Glutamatergic neuron (in vitro differentiated cells): ENCODE measurements around the gene MSH4. TPM values are rescaled to one million over a fixed set of nuclear protein-coding genes. Genes with fewer than 3 reads are reported as not detected.
A peak's percentile ranks its signal among the peaks of the same experiment; 100 is the strongest.
"Not testable (repeated sequence)": the region's sequence is repeated elsewhere in the genome, so short reads cannot be mapped to it uniquely, and the experiment has no call there.

Experiments
- DNase-seq: peaks from one replicate; pipeline ENCODE4 v3.0.0; 2022
- H3K27ac Mint-ChIP-seq: one replicate; pipeline ENCODE4 v1.8.0; 2020; ENCODE audit warnings: mild to moderate bottlenecking, mixed read lengths, inconsistent platforms; ENCODE audit not compliant: unreplicated experiment
- H3K27me3 Mint-ChIP-seq: one replicate; pipeline ENCODE4 v1.8.0; 2020; ENCODE audit warnings: mild to moderate bottlenecking, moderate library complexity, mixed read lengths, inconsistent platforms; ENCODE audit not compliant: unreplicated experiment
- H3K36me3 Mint-ChIP-seq: one replicate; pipeline ENCODE4 v1.8.0; 2020; ENCODE audit warnings: mild to moderate bottlenecking, mixed read lengths, inconsistent platforms; ENCODE audit not compliant: unreplicated experiment
- H3K4me1 Mint-ChIP-seq: one replicate; pipeline ENCODE4 v1.8.0; 2020; ENCODE audit warnings: mild to moderate bottlenecking, low read depth, mixed read lengths, inconsistent platforms; ENCODE audit not compliant: unreplicated experiment
- H3K4me3 Mint-ChIP-seq: one replicate; pipeline ENCODE4 v1.8.0; 2020; ENCODE audit warnings: mild to moderate bottlenecking, mixed read lengths, inconsistent platforms; ENCODE audit not compliant: unreplicated experiment
- H3K9me3 Mint-ChIP-seq: one replicate; pipeline ENCODE4 v1.8.0; 2020; ENCODE audit warnings: mild to moderate bottlenecking, moderate library complexity, mixed read lengths, inconsistent platforms; ENCODE audit not compliant: unreplicated experiment
- CTCF ChIP-seq: fragments of 200-600 bp; sonication (generic); IDR thresholded peaks from one replicate; pipeline ENCODE4 v1.5.0; 2021; ENCODE audit not compliant: partially characterized antibody, unreplicated experiment
- total RNA-seq: library from RNA; stranded (reverse); fragmentation: NEBNext Ultra II Directional; extraction: Animal tissue kit (Norgen Biotek cat#: 25700); gene quantifications from one replicate; pipeline ENCODE4 v1.2.1, GENCODE V29; 2021; ENCODE audit not compliant: unreplicated experiment

MSH4 gene
- total RNA-seq, 1 donor from 2014 or later, result 0.20 TPM

DNA sequence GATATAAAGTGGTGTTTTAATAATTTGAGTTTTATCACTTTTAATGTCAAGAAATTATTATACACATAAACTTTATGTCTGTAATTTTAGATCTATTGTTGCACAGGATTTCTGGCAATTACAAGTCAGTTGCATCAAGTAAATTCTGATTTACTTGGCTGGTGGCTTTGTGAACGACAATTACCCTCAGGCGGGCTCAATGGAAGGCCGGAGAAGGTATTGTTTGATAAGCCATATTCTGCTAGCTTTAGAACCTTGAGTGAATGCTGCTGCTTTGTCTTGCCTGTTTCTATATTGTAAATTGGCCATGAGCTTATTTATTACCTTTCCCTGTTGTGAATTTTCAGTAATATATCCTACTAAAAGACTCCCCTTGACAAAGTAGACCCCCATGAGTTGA lies 4.6 kb upstream of the MSH4 start:
- H3K9me3 Mint-ChIP-seq, result no peaks in the 10 kb centered on the region
- H3K36me3 Mint-ChIP-seq, result no peaks in the 10 kb centered on the region
- TF ChIP-seq CTCF, result no peak
- no peak for DNase-seq
- no peak overlapping the region for H3K27ac Mint-ChIP-seq
- no peak overlapping the region for H3K4me3 Mint-ChIP-seq
- no peaks in the 10 kb centered on the region for H3K27me3 Mint-ChIP-seq
- H3K4me1 Mint-ChIP-seq, result peaks cover 13% of the 10 kb centered on the region

DNA sequence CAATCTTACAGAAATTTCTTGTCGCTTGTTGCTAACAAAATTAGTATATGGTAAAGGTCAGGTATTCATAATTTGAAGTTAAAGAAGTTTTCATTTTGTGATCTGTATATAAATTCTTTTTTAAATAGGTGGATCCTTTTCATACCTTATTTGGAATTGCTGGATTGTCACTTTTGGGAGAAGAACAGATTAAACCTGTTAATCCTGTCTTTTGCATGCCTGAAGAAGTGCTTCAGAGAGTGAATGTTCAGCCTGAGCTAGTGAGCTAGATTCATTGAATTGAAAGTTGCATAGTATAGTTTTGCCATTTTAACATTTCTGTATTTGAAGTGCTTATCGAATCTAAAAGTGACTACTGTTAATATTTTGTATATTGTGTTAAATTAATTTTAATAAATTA lies 2.3 kb upstream of the MSH4 start:
- no peaks in the 10 kb centered on the region for H3K9me3 Mint-ChIP-seq

DNA sequence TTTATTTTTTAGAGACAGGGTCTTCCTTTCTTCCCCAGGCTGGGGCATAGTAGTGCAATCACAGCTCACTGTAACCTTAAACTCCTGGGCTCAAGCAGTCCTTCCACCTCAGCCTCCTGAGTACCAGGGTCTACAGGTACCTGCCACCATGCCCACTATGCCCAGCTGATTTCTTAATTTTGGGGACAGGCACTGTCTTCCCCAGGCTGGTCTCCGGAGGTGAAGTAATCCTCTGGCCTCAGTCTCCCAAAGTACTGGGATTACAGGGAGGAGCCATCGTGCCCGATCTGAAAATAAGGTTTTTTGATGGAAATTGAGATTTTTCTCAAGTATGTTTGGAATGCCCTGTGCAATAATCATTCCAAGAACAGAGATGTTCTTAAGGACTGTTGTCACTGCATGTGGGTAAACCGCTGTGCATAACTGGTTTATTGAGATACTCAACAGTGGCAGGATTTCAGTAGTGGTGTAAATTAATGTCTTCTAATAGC lies 934 bp upstream of the MSH4 start:
- Mint-ChIP-seq H3K4me3 (no peak overlapping the region), H3K4me1 (no peaks in the 10 kb centered on the region), H3K27me3 (no peaks in the 10 kb centered on the region), H3K9me3 (no peaks in the 10 kb centered on the region), H3K36me3 (no peaks in the 10 kb centered on the region), H3K27ac (no peak overlapping the region)
- DNase-seq, result no peak
- TF ChIP-seq CTCF, result no peak

More for the DNA sequence above, 2.3 kb upstream of the MSH4 start:
- no peak overlapping the region for H3K4me3 Mint-ChIP-seq
- peaks cover 2% of the 10 kb centered on the region for H3K4me1 Mint-ChIP-seq
- H3K36me3 Mint-ChIP-seq, result no peaks in the 10 kb centered on the region
- no peak for TF ChIP-seq CTCF
- no peak for DNase-seq
- H3K27me3 Mint-ChIP-seq, result no peaks in the 10 kb centered on the region
- no peak overlapping the region for H3K27ac Mint-ChIP-seq

GRCh38 chr1:75797273-75797588 lies 549 bp downstream of the MSH4 start:
- H3K9me3 Mint-ChIP-seq, result no peaks in the 10 kb centered on the region
- H3K4me3 Mint-ChIP-seq, result no peak overlapping the region
- H3K27ac Mint-ChIP-seq, result peak overlapping the region; percentile 17
- H3K36me3 Mint-ChIP-seq, result no peaks in the 10 kb centered on the region
- H3K27me3 Mint-ChIP-seq, result no peaks in the 10 kb centered on the region
- no peak for TF ChIP-seq CTCF
- H3K4me1 Mint-ChIP-seq, result no peaks in the 10 kb centered on the region
- no peak for DNase-seq

GRCh38 chr1:75797606-75798216 lies 1.0 kb downstream of the MSH4 start:
- H3K27me3 Mint-ChIP-seq, result no peaks in the 10 kb centered on the region
- no peak overlapping the region for H3K27ac Mint-ChIP-seq
- DNase-seq, result no peak
- no peaks in the 10 kb centered on the region for H3K36me3 Mint-ChIP-seq
- no peak for TF ChIP-seq CTCF
- no peak overlapping the region for H3K4me3 Mint-ChIP-seq
- H3K4me1 Mint-ChIP-seq, result no peaks in the 10 kb centered on the region
- H3K9me3 Mint-ChIP-seq, result no peaks in the 10 kb centered on the region

DNA sequence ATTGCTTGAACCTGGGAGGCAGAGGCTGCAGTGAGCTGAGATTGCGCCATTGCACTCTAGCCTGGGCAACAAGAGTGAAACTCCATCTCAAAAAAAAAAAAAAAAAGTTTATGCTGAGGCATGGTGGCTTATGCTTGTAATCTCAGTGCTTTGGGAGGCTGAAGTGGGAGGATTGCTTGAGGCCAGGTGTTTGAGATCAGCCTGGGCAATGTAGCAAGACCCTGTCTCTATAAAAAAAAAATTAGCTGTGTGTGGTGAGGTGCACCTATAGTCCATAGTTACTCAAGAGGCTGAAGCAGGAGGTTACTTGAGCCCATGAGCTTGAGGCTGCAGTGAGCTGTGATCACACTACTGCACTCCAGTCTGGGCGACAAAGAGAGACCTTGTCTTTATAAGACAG lies 4.8 kb downstream of the MSH4 start:
- H3K9me3 Mint-ChIP-seq, H3K27me3 Mint-ChIP-seq, DNase-seq, H3K4me3 Mint-ChIP-seq, H3K4me1 Mint-ChIP-seq, H3K36me3 Mint-ChIP-seq, H3K27ac Mint-ChIP-seq: not testable (repeated sequence)
